LNCAP (cell line): ENCODE results near the gene MOB1B.

Experiments used
- TF ChIP-seq, protein P1 (sequence below): fragments of 450-650 bp; IDR thresholded peaks from 2 replicates; pipeline ENCODE4 v1.5.1; 2017; ENCODE audit warnings: mild to moderate bottlenecking

The MOB1B gene

GRCh38 chr4:70993181-70994068 lies 91.3 kb downstream of the MOB1B start, which contains the start of gene DCK:
TSS of gene DCK (plus strand) at chr4:70993649. CDS start at chr4:70993836, 187 bp downstream.
- TF ChIP-seq, protein P1, sequence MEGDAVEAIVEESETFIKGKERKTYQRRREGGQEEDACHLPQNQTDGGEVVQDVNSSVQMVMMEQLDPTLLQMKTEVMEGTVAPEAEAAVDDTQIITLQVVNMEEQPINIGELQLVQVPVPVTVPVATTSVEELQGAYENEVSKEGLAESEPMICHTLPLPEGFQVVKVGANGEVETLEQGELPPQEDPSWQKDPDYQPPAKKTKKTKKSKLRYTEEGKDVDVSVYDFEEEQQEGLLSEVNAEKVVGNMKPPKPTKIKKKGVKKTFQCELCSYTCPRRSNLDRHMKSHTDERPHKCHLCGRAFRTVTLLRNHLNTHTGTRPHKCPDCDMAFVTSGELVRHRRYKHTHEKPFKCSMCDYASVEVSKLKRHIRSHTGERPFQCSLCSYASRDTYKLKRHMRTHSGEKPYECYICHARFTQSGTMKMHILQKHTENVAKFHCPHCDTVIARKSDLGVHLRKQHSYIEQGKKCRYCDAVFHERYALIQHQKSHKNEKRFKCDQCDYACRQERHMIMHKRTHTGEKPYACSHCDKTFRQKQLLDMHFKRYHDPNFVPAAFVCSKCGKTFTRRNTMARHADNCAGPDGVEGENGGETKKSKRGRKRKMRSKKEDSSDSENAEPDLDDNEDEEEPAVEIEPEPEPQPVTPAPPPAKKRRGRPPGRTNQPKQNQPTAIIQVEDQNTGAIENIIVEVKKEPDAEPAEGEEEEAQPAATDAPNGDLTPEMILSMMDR, result no peak

- TF ChIP-seq, protein P1, result no peak
These were observed 91.8 kb downstream of the MOB1B start for GRCh38 chr4:70994069-70994366.

DNA sequence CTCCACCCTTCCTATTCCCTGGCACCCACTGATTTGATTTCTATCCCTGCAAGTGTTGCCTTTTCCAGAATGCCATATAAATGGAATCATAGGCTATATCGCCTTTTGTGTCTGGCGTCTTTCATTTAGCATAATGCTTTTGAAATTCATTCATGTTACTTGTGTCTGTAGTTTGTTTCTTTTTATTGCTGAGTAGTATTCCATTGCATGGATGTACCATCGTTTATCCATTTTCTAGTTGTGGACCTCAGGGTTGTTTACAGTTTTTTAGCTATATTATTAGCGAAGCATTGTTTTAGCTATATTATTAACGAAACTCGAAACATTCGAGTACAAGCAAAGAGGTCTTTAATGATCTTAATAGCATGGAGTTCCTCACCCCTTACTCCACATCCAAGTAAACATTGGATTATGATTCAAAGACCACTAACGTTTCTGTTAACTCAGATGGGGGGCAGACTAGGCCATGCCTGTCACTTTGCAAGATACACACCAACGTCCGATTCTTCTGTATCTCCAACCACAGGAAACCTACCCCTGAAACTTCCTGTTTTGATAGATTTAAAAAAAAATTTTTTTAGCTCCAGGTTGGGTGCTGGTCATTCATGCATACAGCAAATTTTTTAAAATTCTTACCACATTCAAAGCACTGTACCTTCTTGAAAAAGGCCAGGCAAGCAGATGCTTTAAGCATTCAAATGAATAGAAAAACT lies 92.4 kb downstream of the MOB1B start:
- TF ChIP-seq, protein P1, result no peak

DNA sequence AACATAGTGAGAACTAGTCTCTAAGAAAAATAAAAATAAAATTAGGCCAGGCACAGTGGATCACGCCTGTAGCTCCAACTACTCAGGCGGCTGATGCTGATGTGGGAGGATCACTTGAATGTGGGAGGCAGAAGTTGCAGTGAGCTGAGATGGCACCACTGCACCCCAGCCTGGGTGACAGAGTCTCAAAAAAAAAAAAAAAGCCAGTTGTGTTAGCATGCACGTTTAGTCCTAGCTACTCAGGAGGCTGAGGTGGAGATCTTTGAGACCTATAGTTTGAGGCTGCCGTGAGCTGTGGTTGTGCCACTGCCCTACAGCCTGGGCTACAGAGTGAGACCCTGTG lies 93.8 kb downstream of the MOB1B start:
- TF ChIP-seq, protein P1, result no peak

DNA sequence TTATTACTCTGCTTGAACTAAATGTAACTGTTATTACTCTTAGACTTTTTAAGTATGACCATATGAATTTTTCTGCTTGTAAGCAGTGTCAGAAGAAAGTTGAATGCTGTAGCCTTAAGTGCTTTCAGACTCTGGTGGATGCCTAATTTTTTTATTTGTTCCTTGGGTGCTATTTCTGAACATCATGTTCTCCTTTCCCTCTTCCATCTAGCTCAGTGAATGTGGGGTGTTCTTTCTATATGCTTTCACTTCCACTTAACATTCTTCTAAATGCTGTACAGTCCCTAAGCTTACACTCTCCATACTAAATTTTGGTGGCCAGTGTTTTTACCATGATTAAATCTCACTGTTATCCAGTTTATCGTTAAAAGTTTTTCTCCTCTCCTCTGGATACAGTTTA lies 94.9 kb downstream of the MOB1B start:
- TF ChIP-seq, protein P1, result no peak

GRCh38 chr4:70997546-70997945 lies 95.4 kb downstream of the MOB1B start:
- TF ChIP-seq, protein P1, result no peak

DNA sequence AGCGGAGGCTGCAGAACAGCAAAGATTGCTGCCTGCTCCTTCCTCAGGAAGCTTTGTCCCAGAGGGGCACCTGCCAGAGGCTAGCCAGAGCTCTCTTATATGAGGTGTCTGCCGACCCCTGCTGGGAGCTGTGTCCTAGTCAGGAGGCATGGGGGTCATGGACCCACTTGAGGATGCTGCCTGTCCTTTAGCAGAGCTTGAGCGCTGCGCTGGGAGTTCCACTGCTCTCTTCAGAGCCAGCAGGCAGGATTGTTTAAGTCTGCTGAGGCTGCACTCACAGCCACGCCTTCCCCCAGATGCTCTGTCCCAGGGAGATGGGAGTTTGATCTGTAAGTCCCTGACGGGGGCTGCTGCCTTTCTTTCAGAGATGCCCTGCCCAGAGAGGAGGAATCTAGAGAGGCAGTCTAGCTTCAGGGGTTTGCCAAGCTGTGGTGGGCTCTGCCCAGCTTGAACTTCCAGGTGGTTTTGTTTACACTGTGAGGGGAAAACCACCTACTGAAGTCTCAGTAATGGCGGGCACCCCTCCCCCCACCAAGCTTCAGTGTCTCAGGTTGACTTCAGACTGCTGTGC lies 102.2 kb downstream of the MOB1B start:
- TF ChIP-seq, protein P1, result no peak
